Loucy (cell line): ENCODE measurements around the gene THEMIS2.

Experiments
- CTCF ChIP-seq: fragments of 200-600 bp; sonication (generic); conservative IDR thresholded peaks from 2 replicates; pipeline ENCODE4 v1.5.1; 2014; ENCODE audit warnings: mild to moderate bottlenecking, antibody characterized with exemption, low read length
- EZH2phosphoT487 ChIP-seq: fragments of 200-600 bp; IDR thresholded peaks from 2 replicates; pipeline ENCODE4 v1.6.1; 2018; ENCODE audit warnings: antibody characterized with exemption, mild to moderate bottlenecking, moderate library complexity, borderline replicate concordance

GRCh38 chr1:27915082-27915575 is 42.8 kb downstream of the THEMIS2 start:
- TF ChIP-seq CTCF (no peak), EZH2phosphoT487 (no peak)
